GM18951 (cell line): ENCODE data around the gene TCIRG1.

Experiments
- POLR2A ChIP-seq: IDR thresholded peaks from 4 replicates; pipeline ENCODE4 v1.6.1; 2011; ENCODE audit warnings: mild to moderate bottlenecking; ENCODE audit not compliant: insufficient read length, insufficient read depth; ENCODE audit errors: extremely low read depth
- in situ Hi-C: fragments of 300-500 bp; cut with MboI; formaldehyde crosslinking; loops from one replicate; pipeline ENCODE4 v1.12.0; 2022; ENCODE audit warnings: low sequenced_read_pairs, mixed read lengths, inconsistent platforms; ENCODE audit not compliant: unreplicated experiment

TCIRG1 gene

DNA sequence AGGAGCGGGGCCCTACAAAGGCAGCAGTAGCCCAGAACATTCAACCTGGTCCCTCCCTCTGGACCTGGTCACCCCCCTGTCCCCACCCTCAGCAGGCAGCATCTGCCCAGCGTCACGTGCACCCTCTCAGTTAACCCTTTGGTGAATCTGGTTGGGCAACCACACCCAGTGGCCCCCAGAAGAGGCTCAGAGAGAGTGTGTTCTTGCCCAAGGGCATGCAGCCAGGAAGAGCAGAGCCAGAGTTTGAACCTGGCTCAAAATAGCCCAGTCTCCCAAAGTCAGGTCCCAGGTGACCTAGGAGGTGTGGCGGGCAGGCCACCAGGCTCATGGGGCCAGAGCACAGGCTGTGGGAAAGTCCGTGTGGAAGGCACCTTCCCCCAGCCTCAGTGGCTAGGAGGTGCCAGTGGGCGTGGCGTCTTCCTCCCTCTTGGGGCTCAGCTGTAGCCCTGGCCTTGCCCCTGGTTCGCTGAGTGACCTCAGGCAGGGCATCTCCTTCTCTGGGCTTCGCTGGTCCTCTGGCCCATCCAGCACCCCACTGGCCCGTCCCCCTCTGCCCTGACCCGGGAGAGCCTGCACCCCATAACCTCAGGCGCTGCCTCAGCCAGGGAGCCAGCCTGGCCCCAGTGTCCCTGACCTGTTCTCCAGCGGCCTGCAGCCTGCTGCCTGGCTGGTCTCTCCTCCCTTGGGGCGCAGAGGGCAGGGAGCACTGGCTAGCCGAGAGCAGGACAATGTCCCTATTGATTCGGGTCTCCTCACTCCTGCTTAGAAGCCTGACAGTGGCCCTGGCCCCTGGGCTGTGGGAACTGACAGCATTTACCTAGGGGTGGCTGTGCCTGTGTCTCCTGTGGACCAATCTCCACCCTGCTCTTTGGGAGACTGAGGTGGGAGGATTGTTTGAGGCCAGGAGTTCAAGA lies 21.7 kb upstream of the TCIRG1 start:
- no peak for TF ChIP-seq POLR2A
- in situ Hi-C loops, result no loop called here

DNA sequence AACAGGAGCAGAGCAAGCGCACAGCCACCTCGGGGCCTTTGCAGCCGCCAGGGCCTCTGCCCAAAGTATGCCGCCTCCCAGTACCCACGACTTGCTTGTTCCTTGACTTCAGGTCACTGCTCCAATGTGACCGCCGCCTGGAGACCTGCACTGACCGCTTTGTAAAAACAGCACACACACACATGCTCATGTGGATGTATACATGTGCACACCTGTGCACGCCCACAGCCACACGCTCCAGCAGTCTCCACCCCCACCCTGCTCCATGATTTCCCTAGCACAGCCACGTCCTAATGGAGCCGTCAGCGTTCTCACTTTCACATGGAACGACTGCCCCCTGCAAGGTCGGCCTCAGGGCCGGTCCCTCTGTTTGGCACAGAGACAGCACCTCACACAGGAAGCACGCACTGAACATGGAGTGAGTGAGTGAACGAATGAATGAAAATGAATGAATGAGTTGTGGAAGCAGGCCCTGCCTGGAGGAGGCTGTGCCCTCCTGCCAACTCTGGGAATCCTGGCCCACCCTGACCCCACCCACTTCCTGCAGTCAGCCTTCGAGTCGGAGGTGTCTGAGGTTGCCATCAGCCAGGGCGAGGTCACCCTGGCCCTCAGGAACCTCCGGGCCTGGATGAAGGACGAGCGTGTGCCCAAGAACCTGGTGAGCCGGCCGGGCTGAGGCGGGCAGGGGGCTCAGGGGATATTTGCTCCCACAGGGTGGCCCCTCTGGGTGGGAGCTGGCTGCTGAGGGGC lies 20.7 kb upstream of the TCIRG1 start:
- no peak for TF ChIP-seq POLR2A

DNA sequence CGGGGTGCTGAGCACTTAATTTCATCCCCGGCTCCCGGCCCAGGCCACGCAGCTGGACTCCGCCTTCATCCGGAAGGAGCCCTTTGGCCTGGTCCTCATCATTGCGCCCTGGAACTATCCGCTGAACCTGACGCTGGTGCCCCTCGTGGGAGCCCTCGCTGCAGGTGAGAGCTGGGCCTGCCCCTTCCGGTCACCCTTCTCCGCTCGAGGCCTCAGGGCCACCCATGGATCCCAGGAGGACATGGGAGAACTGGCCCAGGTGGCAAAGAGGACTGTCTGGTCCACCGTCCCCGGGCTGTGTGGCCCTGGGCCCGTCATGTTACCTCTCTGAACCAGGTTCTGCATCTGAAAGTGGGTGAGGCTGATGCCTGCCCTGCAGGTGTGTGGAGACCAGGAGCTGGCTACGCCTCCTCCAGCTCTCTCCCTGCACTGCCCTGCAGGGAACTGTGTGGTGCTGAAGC lies 20.1 kb upstream of the TCIRG1 start:
- TF ChIP-seq POLR2A, result no peak
- in situ Hi-C loops, result no loop called here

More for the DNA sequence above, 20.7 kb upstream of the TCIRG1 start:
- in situ Hi-C loops, result no loop called here

DNA sequence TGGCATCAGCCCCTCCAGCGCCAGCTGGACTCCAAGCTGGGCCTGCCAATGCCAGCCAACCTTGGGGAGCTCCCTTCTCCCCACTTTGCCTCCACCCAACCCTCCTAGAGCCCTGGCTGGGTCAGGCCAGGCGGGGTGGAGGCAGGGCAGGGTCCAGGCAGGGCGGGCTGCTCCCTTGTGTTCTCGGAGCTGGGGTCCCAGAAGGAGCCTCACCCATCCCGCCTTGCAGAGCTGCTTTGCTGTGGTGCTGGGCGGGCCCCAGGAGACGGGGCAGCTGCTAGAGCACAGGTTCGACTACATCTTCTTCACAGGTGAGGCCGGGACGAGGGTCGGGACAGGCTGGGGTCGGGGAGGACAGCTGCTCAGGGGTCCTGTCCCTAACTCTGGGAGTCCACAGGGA lies 19.3 kb upstream of the TCIRG1 start:
- TF ChIP-seq POLR2A, result no peak
- in situ Hi-C loops, result no loop called here

DNA sequence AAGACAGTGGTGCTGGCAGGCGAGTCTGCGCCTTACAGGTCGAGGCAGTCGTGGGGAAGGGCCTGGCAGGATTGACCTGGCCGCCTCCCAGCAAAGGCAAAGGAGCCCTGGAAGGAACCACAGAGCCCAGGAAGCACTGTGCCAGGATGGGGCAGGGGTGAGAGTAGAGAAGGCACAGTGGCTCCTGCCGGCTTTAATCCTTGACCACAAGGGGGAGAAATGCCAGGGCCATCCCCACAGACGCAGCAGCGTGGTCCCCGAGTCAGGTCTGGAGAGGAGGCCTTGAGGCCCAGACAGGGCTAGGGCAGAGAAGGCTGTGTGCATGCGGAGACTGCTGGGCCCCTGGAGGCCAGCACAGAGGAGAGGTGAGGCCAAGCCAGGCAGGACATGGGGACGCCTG lies 18.2 kb upstream of the TCIRG1 start:
- in situ Hi-C loops, result no loop called here

DNA sequence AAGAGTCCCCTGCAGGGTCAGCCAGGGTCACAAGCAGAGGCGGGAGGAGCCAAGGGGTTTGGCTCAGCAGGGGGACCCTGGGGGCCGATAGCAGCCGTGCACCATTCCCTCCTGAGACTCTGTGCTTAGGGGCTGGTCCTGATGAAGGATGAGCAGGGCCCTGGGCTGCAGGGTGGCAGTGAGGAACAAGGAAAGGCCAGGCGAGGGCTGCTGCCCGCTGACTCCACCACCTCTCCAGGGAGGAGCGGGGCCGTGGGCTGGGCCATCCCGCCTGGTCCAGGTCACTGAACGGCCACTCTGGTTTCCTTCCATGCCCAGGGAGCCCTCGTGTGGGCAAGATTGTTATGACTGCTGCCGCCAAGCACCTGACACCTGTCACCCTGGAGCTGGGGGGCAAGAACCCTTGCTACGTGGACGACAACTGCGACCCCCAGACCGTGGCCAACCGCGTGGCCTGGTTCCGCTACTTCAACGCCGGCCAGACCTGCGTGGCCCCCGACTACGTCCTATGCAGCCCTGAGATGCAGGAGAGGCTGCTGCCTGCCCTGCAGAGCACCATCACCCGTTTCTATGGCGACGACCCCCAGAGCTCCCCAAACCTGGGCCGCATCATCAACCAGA lies 17.5 kb upstream of the TCIRG1 start:
- no peak for TF ChIP-seq POLR2A

More for the DNA sequence above, 18.2 kb upstream of the TCIRG1 start:
- no peak for TF ChIP-seq POLR2A

DNA sequence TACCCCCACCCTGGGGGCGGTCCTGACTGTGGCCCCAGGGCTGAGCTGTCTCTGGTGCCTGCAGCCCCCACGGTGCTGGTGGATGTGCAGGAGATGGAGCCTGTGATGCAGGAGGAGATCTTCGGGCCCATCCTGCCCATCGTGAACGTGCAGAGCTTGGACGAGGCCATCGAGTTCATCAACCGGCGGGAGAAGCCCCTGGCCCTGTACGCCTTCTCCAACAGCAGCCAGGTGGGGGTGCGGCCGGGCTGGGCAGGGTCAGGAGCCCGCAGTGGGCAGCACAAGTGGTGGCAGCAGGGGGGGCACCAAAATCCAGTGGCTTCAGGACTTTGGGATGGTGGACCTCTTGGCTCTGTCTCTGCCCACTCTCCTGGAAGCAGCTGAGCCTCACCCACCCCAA lies 16.3 kb upstream of the TCIRG1 start:
- no peak for TF ChIP-seq POLR2A
- in situ Hi-C loops, result no loop called here

More for the DNA sequence above, 17.5 kb upstream of the TCIRG1 start:
- in situ Hi-C loops, result no loop called here

DNA sequence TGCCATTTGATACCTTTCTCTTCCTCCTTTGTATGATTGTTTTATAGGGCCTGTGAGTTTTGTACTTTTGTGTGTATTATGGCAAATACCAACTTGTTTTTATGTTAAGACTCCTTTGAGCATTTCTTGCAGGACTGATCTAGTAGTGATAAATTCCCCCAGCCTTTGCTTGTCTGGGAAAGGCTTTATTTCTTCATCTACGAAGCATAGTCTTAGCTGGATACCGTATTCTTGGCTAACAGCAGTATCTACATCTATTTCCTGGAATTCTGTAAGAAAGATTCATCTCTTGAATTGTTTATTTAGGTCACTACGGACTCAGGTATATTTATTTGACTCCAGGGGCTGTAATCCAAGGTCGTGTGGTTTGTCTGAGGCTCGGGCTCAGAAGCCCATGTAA lies 14.3 kb upstream of the TCIRG1 start:
- in situ Hi-C loops, result no loop called here
- no peak for TF ChIP-seq POLR2A

DNA sequence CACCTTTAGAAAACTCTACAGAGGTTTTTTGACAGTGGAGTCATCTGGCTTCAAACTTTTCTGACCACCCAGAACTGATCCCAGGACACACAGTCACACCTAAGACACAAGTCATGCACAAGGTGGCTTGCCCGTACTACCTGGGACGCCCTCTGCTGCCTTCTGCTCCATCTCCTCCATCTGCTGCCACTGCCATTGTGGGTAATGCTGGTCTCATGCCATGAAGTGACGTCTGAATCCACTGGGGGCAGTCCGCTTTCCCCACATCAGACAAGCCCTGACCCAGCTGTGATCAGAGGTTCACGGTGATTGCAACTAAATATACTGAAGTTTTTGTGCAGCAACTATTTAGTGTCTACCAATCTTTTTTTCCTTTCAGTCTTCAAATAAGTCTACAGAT lies 13.8 kb upstream of the TCIRG1 start:
- in situ Hi-C loops, result no loop called here
- TF ChIP-seq POLR2A, result no peak

DNA sequence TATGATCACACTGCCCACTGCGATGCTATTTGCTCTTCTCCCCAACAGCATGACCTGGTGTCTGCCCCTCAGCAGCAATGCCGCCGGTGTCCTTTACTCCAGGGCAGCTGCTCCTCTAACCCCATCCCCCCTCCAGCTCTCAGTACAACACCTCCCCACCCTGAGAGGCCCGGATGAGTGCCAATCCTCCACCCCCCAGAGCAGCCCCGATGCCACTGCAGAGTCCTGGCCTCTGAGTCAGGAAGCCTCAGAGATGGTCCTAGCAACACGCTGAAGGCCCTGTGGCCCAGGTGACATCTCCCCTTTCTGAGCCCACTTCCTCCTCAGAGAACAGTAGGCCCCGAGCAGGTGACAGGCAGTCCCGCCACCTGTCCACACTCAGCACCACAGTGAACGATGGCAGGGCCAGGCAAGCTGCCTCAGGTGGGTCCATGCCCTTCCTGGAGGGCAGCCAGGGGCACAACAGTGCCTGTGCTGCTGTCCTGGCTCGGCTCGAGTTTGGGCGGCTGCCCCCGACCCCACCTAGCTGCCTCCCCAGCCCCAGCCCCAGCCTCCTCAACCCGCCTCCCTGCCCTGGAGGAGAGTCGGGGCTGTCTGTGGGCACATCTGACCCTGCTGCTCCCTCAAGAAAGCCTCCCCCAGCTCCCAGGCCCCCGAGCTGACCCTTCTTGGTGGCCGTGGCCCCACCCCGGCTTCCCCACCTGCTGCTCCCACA lies 12.3 kb upstream of the TCIRG1 start:
- in situ Hi-C loops, result no loop called here
- TF ChIP-seq POLR2A, result no peak

DNA sequence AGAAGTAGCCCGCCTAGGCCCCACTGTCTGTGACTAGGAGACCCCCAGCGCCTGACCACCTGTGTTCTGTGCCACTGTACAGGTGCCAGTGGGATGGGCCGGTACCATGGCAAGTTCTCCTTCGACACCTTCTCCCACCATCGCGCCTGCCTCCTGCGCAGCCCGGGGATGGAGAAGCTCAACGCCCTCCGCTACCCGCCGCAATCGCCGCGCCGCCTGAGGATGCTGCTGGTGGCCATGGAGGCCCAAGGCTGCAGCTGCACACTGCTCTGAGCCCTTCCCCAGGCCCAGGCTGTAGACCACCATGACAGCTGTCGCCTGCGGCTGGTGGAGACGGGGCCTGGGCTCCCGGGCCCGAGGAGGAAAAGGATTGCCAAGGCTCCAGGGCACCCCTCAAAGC lies 11.2 kb upstream of the TCIRG1 start:
- no peak for TF ChIP-seq POLR2A
- in situ Hi-C loops, result no loop called here

DNA sequence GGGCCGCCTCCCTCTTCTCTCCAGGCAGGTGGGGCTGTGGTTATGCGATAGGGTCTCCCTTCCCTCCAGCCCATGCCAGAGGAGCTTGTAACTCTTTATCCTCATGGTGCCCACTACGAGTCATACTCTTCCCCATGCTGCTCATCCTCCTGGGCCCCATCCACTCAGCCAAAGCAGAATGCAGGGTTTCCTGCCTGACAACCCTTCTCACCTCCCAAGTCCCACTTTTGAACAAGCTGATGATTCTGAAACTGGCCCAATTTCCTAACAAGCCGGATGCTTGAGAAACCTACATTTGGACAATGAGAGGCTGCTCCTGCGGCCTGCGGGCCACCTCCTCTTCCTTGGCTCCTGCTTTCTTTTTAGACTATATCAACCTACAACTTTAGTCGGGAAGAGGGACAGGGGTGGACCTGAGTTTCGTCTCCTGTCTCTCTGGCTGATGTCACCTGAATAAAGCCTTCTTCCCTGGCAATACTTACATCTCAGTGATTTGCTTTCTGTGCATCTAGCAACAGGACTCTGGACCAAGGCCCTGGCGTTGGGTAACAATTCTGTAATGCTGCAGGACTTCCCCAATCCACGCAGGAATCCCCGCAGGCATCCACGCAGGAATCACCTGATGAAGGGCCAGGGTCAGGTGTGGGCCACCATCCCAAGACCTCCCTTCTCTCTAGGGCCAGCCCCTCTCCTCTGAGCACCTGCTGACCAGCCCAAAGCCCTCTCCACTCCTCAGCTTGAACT lies 9.9 kb upstream of the TCIRG1 start:
- no peak for TF ChIP-seq POLR2A
- in situ Hi-C loops, result no loop called here
